ENCODE results near the gene TDP2. TPM values are rescaled to one million over a fixed set of nuclear protein-coding genes. Genes with fewer than 3 reads are reported as not detected.

TDP2 gene
- total RNA-seq, result 47.0 and 49.3 TPM in 2 replicates

GRCh38 chr6:24666641-24667377, at the start of gene TDP2, which contains the start of gene ACOT13:
Gene TDP2 (minus strand): TSS chr6:24666899. CDS start chr6:24666862, 37 bp downstream.
Gene ACOT13 (plus strand): TSS chr6:24667077. CDS start chr6:24667264, 187 bp downstream.
- intact Hi-C loops (cut with micrococcal nuclease), result loop anchor here (1.0 to 5.0 kb wide), 10 partner anchors 21 to 472 kb away; partner anchors contain the start of genes KIAA0319 and MRS2

GRCh38 chr6:24710519-24711303, 44.0 kb upstream of the TDP2 start:
- intact Hi-C loops (cut with micrococcal nuclease), result no loop called here

GRCh38 chr6:24709014-24709711, 42.5 kb upstream of the TDP2 start:
- intact Hi-C loops (cut with micrococcal nuclease), result loop anchor here (1.0 kb wide), 1 partner anchor 8 kb away; no protein-coding TSS in a partner anchor

- intact Hi-C loops (cut with micrococcal nuclease), result loop anchor here (1.0 kb wide), 1 partner anchor 9 kb away; no protein-coding TSS in a partner anchor
Measured at GRCh38 chr6:24708612-24709011, 41.9 kb upstream of the TDP2 start.

- intact Hi-C loops (cut with micrococcal nuclease), result loop anchor here (1.0 kb wide), 1 partner anchor 8 kb away; no protein-coding TSS in a partner anchor
Measured at GRCh38 chr6:24704468-24704867, 37.8 kb upstream of the TDP2 start.

- intact Hi-C loops (cut with micrococcal nuclease), result no loop called here
Measured at GRCh38 chr6:24702720-24703282, 36.1 kb upstream of the TDP2 start.

GRCh38 chr6:24699521-24700359, 33.0 kb upstream of the TDP2 start:
- intact Hi-C loops (cut with micrococcal nuclease), result no loop called here

- intact Hi-C loops (cut with micrococcal nuclease), result no loop called here
Measured at GRCh38 chr6:24696097-24696496, 29.4 kb upstream of the TDP2 start.

GRCh38 chr6:24695635-24696034, 28.9 kb upstream of the TDP2 start:
- intact Hi-C loops (cut with micrococcal nuclease), result loop anchor here (1.0 to 2.0 kb wide), 7 partner anchors 29 to 412 kb away; partner anchors contain the start of genes KIAA0319 and TDP2

GRCh38 chr6:24694198-24694597, 27.5 kb upstream of the TDP2 start:
- intact Hi-C loops (cut with micrococcal nuclease), result loop anchor here (2.0 kb wide), 1 partner anchor 47 kb away; the partner anchor contains the start of gene KIAA0319

- intact Hi-C loops (cut with micrococcal nuclease), result no loop called here
Measured at GRCh38 chr6:24692848-24693592, 26.3 kb upstream of the TDP2 start.

- intact Hi-C loops (cut with micrococcal nuclease), result no loop called here
Measured at GRCh38 chr6:24692415-24692814, 25.7 kb upstream of the TDP2 start.

- intact Hi-C loops (cut with micrococcal nuclease), result no loop called here
Measured at GRCh38 chr6:24692003-24692402, 25.3 kb upstream of the TDP2 start.

GRCh38 chr6:24691550-24691949, 24.9 kb upstream of the TDP2 start:
- intact Hi-C loops (cut with micrococcal nuclease), result no loop called here

GRCh38 chr6:24690593-24690992, 23.9 kb upstream of the TDP2 start:
- intact Hi-C loops (cut with micrococcal nuclease), result no loop called here

GRCh38 chr6:24689964-24690363, 23.3 kb upstream of the TDP2 start:
- intact Hi-C loops (cut with micrococcal nuclease), result no loop called here

- intact Hi-C loops (cut with micrococcal nuclease), result no loop called here
Measured at GRCh38 chr6:24686946-24687345, 20.2 kb upstream of the TDP2 start.

GRCh38 chr6:24686408-24686807, 19.7 kb upstream of the TDP2 start:
- intact Hi-C loops (cut with micrococcal nuclease), result no loop called here
